SK-N-SH (cell line): ENCODE data around the gene IL17RE.

ENCODE experiments used
- CTCF ChIP-seq: fragments of 200-600 bp; sonication (generic); IDR thresholded peaks from 2 replicates; pipeline ENCODE4 v1.6.1; 2017; ENCODE audit warnings: antibody characterized with exemption, mild to moderate bottlenecking, moderate library complexity
- GABPA ChIP-seq: IDR thresholded peaks from 2 replicates; pipeline ENCODE4 v1.4.0; 2012; ENCODE audit warnings: low read depth, mild to moderate bottlenecking

DNA sequence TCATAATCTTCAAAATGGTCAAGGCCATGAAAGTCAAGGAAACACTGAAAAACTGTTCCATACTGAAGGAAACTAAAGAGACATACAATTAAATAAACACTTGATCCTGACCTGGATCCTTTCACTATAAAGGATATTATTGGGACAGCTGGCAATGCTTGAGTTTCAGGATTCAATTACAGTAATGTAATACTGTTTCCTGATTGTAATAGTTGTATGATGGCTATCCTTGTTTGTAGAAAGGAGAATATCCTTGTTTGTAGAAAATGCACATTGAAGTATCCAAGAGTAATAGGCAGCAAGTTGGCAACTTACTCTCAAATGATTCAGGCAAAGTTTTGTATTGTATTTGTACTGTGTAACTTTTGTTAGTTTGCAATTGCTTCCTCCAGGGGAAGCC is 27.2 kb upstream of the IL17RE start:
- TF ChIP-seq CTCF: no peak
- TF ChIP-seq GABPA: no peak
